Trophoblast cell (in vitro differentiated cells and primary cell): Measurements from ENCODE around the gene ARL13B. TPM values are rescaled to one million over a fixed set of nuclear protein-coding genes. Genes with fewer than 3 reads are reported as not detected.

Source experiments
- DNase-seq, 2 donors: peaks; one replicate each; pipeline ENCODE4 v3.0.0-alpha.2; 2016
- H2AFZ ChIP-seq: 2 replicates; pipeline ENCODE4 v1.6.1; 2013; ENCODE audit warnings: low read length, moderate library complexity, mild to moderate bottlenecking; ENCODE audit not compliant: insufficient read depth, poor library complexity
- H2AK5ac ChIP-seq: 2 replicates; pipeline ENCODE4 v1.6.1; 2013; ENCODE audit warnings: mild to moderate bottlenecking, low read length
- H2BK120ac ChIP-seq: 2 replicates; pipeline ENCODE4 v1.6.1; 2013; ENCODE audit warnings: low read length, mild to moderate bottlenecking, moderate library complexity; ENCODE audit not compliant: insufficient read depth, poor library complexity
- H2BK12ac ChIP-seq: 2 replicates; pipeline ENCODE4 v1.6.1; 2013; ENCODE audit warnings: mild to moderate bottlenecking, low read length, moderate library complexity
- H2BK5ac ChIP-seq: 2 replicates; pipeline ENCODE4 v1.6.1; 2013; ENCODE audit warnings: low read length, low read depth, moderate library complexity, mild to moderate bottlenecking; ENCODE audit not compliant: poor library complexity
- H3K14ac ChIP-seq: 2 replicates; pipeline ENCODE4 v1.6.1; 2013; ENCODE audit warnings: mild to moderate bottlenecking, low read length
- H3K18ac ChIP-seq: 2 replicates; pipeline ENCODE4 v1.6.1; 2013; ENCODE audit warnings: mild to moderate bottlenecking, low read length
- H3K23ac ChIP-seq: 2 replicates; pipeline ENCODE4 v1.6.1; 2013; ENCODE audit warnings: low read length
- H3K27ac ChIP-seq: 2 replicates; pipeline ENCODE4 v1.5.1; 2013; ENCODE audit warnings: low read depth, mild to moderate bottlenecking, inconsistent platforms, low read length, moderate library complexity
- H3K27me3 ChIP-seq: 2 replicates; pipeline ENCODE4 v1.6.1; 2013; ENCODE audit warnings: inconsistent platforms, mild to moderate bottlenecking, low read length, moderate library complexity; ENCODE audit not compliant: insufficient read depth
- H3K36me3 ChIP-seq, 2 experiments: 1 replicate in 1 of 2; 2 replicates in 1 of 2; pipeline ENCODE4 v1.6.1; 2013; ENCODE audit warnings: low read length in 2 of 2, mild to moderate bottlenecking in 2 of 2, moderate library complexity in 1 of 2; ENCODE audit not compliant: insufficient read depth in 2 of 2, control insufficient read depth in 1 of 2
- H3K4ac ChIP-seq: 2 replicates; pipeline ENCODE4 v1.6.1; 2013; ENCODE audit warnings: low read depth, mild to moderate bottlenecking, low read length, moderate library complexity
- H3K4me1 ChIP-seq, 2 experiments: 1 replicate in 1 of 2; 2 replicates in 1 of 2; pipeline ENCODE4 v1.6.1; 2013; ENCODE audit warnings: low read length in 2 of 2, mild to moderate bottlenecking in 2 of 2, moderate library complexity in 1 of 2; ENCODE audit not compliant: insufficient read depth in 2 of 2, control insufficient read depth in 1 of 2
- H3K4me2 ChIP-seq: 2 replicates; pipeline ENCODE4 v1.6.1; 2013; ENCODE audit warnings: inconsistent platforms, mild to moderate bottlenecking, low read length, moderate library complexity
- H3K4me3 ChIP-seq: 2 replicates; pipeline ENCODE4 v1.5.1; 2013; ENCODE audit warnings: mild to moderate bottlenecking, low read depth, low read length, inconsistent platforms
- H3K79me1 ChIP-seq: one replicate; pipeline ENCODE4 v1.6.1; 2013; ENCODE audit warnings: low read length
- H3K79me2 ChIP-seq: 2 replicates; pipeline ENCODE4 v1.6.1; 2013; ENCODE audit warnings: low read length, mild to moderate bottlenecking; ENCODE audit not compliant: control insufficient read depth, insufficient read depth, poor library complexity
- H3K9ac ChIP-seq: 2 replicates; pipeline ENCODE4 v1.6.1; 2013; ENCODE audit warnings: mild to moderate bottlenecking, low read length
- H3K9me3 ChIP-seq: 2 replicates; pipeline ENCODE4 v1.6.1; 2013; ENCODE audit warnings: low read depth, mild to moderate bottlenecking, control low read depth, inconsistent platforms, low read length; ENCODE audit not compliant: insufficient read depth
- H4K12ac ChIP-seq: 2 replicates; pipeline ENCODE4 v1.6.1; 2013; ENCODE audit warnings: low read depth, mild to moderate bottlenecking, low read length, moderate library complexity
- H4K8ac ChIP-seq: 2 replicates; pipeline ENCODE4 v1.6.1; 2013; ENCODE audit warnings: low read depth, mild to moderate bottlenecking, low read length, moderate library complexity
- H4K91ac ChIP-seq: one replicate; pipeline ENCODE4 v1.6.1; 2013; ENCODE audit warnings: low read depth, mild to moderate bottlenecking, low read length, moderate library complexity
- WGBS: extraction: QIAGEN DNeasy Blood & Tissue Kit; methylation state at CpG from one replicate; pipeline ENCODE4 v1.1.7; 2013; ENCODE audit warnings: missing lambda C conversion rate; ENCODE audit not compliant: insufficient read length, insufficient coverage; ENCODE audit errors: extremely low coverage; 5-methylcytosine and 5-hydroxymethylcytosine counted together
- polyA plus RNA-seq: library from polyadenylated mRNA; stranded (reverse); fragments of 200-250 nt; gene quantifications from 2 replicates; pipeline ENCODE4 v1.2.3, GENCODE V29; 2013

Gene ARL13B
- polyA plus RNA-seq = 5.7 and 5.8 TPM in 2 replicates

GRCh38 chr3:93979850-93980676, at the start of gene ARL13B:
Gene ARL13B, plus strand, starts transcription at chr3:93980155. Its CDS starts 269 bp downstream, at chr3:93980424.
- DNase-seq = peak; percentile 99
- Histone ChIP-seq H3K9me3 (no peaks in the 10 kb centered on the region), H4K91ac (no peak within 1 kb of the TSS), H2BK12ac (no peak within 1 kb of the TSS), H2AK5ac (no peak within 1 kb of the TSS), H3K4ac (no peak within 1 kb of the TSS), H3K4me2 (peak within 1 kb of the TSS; percentile 77), H3K9ac (peak within 1 kb of the TSS; percentile 79), H3K79me2 (no peaks in the 10 kb centered on the region), H3K27ac (peak within 1 kb of the TSS; percentile 12), H3K4me1 (no peaks in the 10 kb centered on the region), H3K18ac (no peak within 1 kb of the TSS), H2BK5ac (no peak within 1 kb of the TSS), H2AFZ (peak within 1 kb of the TSS; percentile 58), H3K23ac (no peak within 1 kb of the TSS), H4K12ac (no peak within 1 kb of the TSS), H3K36me3 (no peaks in the 10 kb centered on the region), H2BK120ac (no peak within 1 kb of the TSS), H4K8ac (peak within 1 kb of the TSS; percentile 47), H3K27me3 (no peaks in the 10 kb centered on the region), H3K14ac (no peak within 1 kb of the TSS), H3K4me3 (peak within 1 kb of the TSS; percentile 86), H3K79me1 (no peaks in the 10 kb centered on the region)
- no CpG with 5 or more reads among the region's 66 CpGs for WGBS

DNA sequence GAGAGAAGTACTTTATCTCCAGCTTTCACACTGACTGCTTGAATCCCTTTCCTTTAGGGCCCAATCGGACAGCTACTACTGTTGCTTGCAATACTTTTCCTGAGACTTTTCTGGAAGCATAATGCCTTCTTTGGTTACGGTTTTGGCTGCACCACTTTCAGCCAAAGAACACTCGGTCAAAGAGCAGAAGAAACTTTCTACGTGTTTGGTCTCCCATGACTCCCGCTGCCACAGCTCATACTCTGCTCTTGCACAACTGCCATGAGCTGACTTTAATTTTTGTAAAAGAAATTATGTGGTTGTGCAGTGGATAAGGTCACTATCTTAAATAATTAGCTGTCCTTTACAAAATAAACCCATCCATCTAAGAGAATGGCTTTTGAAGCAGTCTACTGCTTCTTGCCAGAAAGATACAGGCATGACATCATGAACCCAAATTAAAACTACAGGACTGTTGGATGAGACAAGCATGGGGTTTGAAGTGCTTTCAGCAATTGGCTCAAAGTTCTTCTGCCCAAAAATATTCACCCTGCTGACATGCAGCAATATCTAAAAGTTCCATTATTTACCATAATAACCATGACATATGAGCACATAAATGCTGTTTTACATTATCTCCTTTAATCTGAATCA, 48.2 kb upstream of the ARL13B start:
- Histone ChIP-seq H3K4me2 (no peak overlapping the region), H3K27ac (no peak overlapping the region), H4K8ac (no peak overlapping the region), H3K23ac (no peak overlapping the region), H3K27me3 (no peaks in the 10 kb centered on the region), H2AK5ac (no peak overlapping the region), H3K79me1 (no peaks in the 10 kb centered on the region), H3K9ac (no peak overlapping the region), H3K79me2 (no peaks in the 10 kb centered on the region), H3K18ac (no peak overlapping the region), H3K4ac (no peak overlapping the region), H3K36me3 (no peaks in the 10 kb centered on the region), H4K91ac (no peak overlapping the region), H2BK120ac (no peak overlapping the region), H2AFZ (no peak overlapping the region), H3K9me3 (peaks cover 1% of the 10 kb centered on the region), H3K14ac (no peak overlapping the region), H3K4me1 (no peaks in the 10 kb centered on the region), H3K4me3 (no peak overlapping the region), H4K12ac (no peak overlapping the region), H2BK5ac (no peak overlapping the region), H2BK12ac (no peak overlapping the region)
- WGBS = no CpG with 5 or more reads among the region's 5 CpGs
- DNase-seq = no peak

GRCh38 chr3:93934366-93935046, 45.4 kb upstream of the ARL13B start:
- no peak overlapping the region for H3K18ac ChIP-seq
- H3K9ac ChIP-seq = no peak overlapping the region
- no peak overlapping the region for H2BK120ac ChIP-seq
- DNase-seq = no peak
- H3K27me3 ChIP-seq = no peaks in the 10 kb centered on the region
- H2AFZ ChIP-seq = no peak overlapping the region
- H3K4me3 ChIP-seq = no peak overlapping the region
- no peaks in the 10 kb centered on the region for H3K79me2 ChIP-seq
- no peak overlapping the region for H2BK12ac ChIP-seq
- H4K91ac ChIP-seq = no peak overlapping the region
- H3K4ac ChIP-seq = no peak overlapping the region
- no peak overlapping the region for H2AK5ac ChIP-seq
- H3K4me2 ChIP-seq = no peak overlapping the region
- no peak overlapping the region for H3K27ac ChIP-seq
- no peaks in the 10 kb centered on the region for H3K79me1 ChIP-seq
- no peak overlapping the region for H2BK5ac ChIP-seq
- no peaks in the 10 kb centered on the region for H3K4me1 ChIP-seq
- H4K12ac ChIP-seq = no peak overlapping the region
- no peak overlapping the region for H3K14ac ChIP-seq
- H3K9me3 ChIP-seq = peaks cover 4% of the 10 kb centered on the region
- no peaks in the 10 kb centered on the region for H3K36me3 ChIP-seq
- H4K8ac ChIP-seq = no peak overlapping the region
- no CpG with 5 or more reads among the region's 5 CpGs for WGBS
- H3K23ac ChIP-seq = no peak overlapping the region

GRCh38 chr3:93936549-93936948, 43.4 kb upstream of the ARL13B start:
- no peaks in the 10 kb centered on the region for H3K79me2 ChIP-seq
- H2BK5ac ChIP-seq = no peak overlapping the region
- H3K27me3 ChIP-seq = no peaks in the 10 kb centered on the region
- H3K36me3 ChIP-seq = no peaks in the 10 kb centered on the region
- no peak overlapping the region for H3K9ac ChIP-seq
- no peak overlapping the region for H2AK5ac ChIP-seq
- peaks cover 6% of the 10 kb centered on the region for H3K9me3 ChIP-seq
- no peaks in the 10 kb centered on the region for H3K79me1 ChIP-seq
- no peak overlapping the region for H3K23ac ChIP-seq
- H3K4ac ChIP-seq = no peak overlapping the region
- no peak overlapping the region for H4K8ac ChIP-seq
- H4K91ac ChIP-seq = no peak overlapping the region
- H2AFZ ChIP-seq = no peak overlapping the region
- H2BK120ac ChIP-seq = no peak overlapping the region
- WGBS = no CpG with 5 or more reads among the region's 1 CpG
- H3K4me3 ChIP-seq = no peak overlapping the region
- H3K4me1 ChIP-seq = no peaks in the 10 kb centered on the region
- H3K27ac ChIP-seq = no peak overlapping the region
- H2BK12ac ChIP-seq = no peak overlapping the region
- no peak overlapping the region for H3K4me2 ChIP-seq
- no peak overlapping the region for H3K18ac ChIP-seq
- DNase-seq = no peak
- H4K12ac ChIP-seq = no peak overlapping the region
- H3K14ac ChIP-seq = no peak overlapping the region
